Hematopoietic multipotent progenitor cell (in vitro differentiated cells): ENCODE measurements around the gene ADGRG6. TPM values are rescaled to one million over a fixed set of nuclear protein-coding genes. Genes with fewer than 3 reads are reported as not detected.
"Not testable (repeated sequence)": the region's sequence is repeated elsewhere in the genome, so short reads cannot be mapped to it uniquely, and the experiment has no call there.

Source experiments
- DNase-seq, 3 donors: peaks; one replicate each; pipeline ENCODE4 v3.0.0-alpha.2; 2011 to 2015; ENCODE audit warnings: low read depth in 2 of 3, low spot score in 2 of 3
- total RNA-seq: library from RNA; depleted of rRNA; stranded (reverse); fragments of >200 nt; gene quantifications from one replicate; pipeline ENCODE4 v1.2.3, GENCODE V29; 2012

Gene ADGRG6
- total RNA-seq, result 57.1 TPM

GRCh38 chr6:142301651-142302391 lies at the start of gene ADGRG6:
TSS of gene ADGRG6 (plus strand) at chr6:142302007. CDS start at chr6:142302330, 323 bp downstream.
- DNase-seq, result peak in 2 of 3 donors; percentile 74 to 81

DNA sequence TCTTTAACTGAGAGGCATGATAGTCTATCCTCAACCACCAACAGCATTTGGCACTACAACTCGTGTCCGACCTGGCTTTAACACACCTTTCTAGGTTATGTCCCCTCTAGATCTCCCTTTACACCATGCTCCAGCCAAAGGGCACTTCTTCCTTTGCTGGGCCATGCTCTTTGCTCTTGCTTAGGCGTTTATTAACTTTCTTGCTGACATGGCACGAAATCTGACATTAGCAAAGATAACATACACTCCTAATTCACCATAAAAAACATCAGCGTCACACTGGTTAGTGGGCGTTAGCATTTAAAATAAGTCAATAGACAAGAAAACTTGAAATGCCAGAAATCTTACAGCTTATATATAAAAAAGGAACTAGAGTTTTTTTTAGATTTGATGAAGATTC lies 47.3 kb upstream of the ADGRG6 start:
- no peak for DNase-seq

- DNase-seq, result peak in 1 of 3 donors; percentile 13
These were observed 46.0 kb upstream of the ADGRG6 start for GRCh38 chr6:142255785-142256184.

- no peak for DNase-seq
These were observed 43.5 kb upstream of the ADGRG6 start for GRCh38 chr6:142258305-142258704.

DNA sequence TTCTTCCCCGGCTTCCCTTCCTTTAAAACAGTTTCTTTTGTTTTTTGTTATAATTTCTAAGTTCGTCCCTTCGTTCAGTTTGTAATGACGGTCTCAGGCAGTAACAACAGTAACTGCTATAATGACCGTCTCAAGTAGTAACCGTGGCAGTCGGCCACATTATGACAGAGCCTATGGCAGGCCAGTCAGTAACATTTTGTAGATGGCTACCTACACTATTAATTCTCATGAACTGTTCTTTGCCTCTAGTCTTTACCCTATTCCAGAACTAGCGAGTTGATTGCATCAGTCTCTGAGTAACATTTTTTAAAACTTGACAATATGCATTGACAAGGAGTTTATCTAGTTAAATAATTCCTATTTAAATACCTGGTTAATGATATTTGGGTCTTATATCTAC lies 43.0 kb upstream of the ADGRG6 start:
- DNase-seq, result no peak

- DNase-seq, result no peak
These were observed 41.1 kb upstream of the ADGRG6 start for GRCh38 chr6:142260748-142261147.

- no peak for DNase-seq
These were observed 39.6 kb upstream of the ADGRG6 start for GRCh38 chr6:142262231-142262630.

DNA sequence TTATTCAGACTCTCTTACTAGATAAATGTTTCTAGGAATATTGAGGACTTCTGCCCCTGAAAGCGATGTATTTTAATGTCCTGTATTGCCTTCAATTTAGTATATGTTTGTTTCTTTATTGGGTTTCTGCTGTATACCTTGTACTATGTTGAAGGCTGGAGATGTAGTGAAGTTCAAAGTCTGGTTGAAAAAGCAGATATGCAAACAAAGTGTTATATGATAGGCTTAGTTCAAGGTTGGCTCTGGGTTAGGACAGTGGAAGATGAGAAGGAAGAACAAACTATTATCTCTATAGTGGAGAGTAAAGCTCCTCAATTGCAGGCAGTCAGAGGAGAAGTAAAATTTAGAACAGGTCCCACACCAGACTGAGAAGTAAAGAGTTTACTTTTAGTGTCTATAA lies 36.3 kb upstream of the ADGRG6 start:
- DNase-seq, result no peak

GRCh38 chr6:142266060-142266459 lies 35.7 kb upstream of the ADGRG6 start:
- DNase-seq, result no peak

DNA sequence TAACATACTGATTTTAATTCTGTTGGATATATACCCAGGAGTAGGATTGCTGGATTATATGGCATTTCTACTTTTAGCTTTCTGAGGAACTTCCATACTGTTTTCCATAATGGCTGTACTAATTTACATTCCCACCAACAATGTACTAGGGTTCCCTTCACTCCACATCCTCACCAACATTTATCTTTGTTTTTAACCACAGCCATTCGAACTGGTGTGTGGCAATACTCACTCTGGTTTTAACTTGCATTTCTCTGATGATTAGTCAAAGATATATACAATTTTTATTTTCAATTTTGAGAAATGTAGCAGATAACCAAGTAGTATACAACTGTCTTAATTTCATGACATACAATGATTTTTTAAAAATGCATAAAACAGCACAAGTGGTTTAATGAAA lies 30.3 kb upstream of the ADGRG6 start:
- no peak for DNase-seq

DNA sequence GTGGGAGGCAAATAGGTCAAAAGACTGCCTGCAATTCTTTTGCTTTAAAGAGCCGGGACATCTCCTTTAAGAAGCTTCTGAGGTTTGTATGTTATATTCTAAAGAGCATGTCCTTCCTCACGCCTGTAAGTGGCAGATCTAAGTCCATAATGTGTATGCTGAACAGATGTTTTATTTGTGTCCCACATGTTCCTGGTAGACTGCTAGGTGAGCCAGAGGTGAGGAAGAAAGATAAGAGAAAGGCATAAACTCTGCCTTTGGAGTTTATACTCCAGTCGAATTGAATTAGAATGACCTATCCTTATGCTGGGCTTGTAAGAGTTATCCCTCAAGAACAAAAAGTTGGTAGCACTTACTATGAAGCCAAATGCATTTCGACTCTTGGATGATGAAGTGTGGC lies 27.2 kb upstream of the ADGRG6 start:
- DNase-seq, result no peak

DNA sequence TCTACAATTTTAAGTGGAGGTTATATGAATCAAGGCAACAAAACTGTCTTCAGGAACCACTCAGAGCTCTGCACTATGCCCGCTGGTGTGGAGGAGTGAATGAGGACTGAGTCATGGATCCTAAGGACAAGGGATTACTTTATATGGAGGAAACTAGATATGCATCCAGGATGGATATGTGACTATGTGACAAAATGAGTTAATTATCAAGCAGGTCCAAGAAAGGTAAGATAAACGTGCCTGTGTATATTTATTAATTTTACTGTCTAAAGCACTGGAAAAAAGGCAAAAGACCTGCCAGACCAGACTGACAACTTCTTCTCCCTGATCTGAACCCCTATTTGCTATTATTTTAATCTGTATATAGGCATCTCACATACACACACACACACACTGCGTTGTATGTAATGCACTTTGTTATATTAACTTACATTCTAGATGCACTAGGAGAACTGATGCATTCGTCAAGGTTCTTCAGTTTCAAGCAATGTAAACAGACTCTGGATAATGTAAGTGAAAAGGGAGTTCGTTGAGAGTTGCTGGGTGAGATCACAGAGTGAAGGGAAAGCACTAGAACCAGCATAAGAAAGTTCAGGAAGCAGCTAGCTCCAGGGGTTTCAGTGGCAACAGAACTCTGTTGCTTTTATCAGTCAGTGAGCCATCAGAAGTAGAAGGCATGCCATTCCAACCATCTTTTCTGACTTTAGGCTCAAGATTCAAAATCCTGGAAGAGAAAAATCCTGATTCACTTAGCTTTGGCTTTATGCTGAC lies 26.4 kb upstream of the ADGRG6 start:
- DNase-seq, result no peak

DNA sequence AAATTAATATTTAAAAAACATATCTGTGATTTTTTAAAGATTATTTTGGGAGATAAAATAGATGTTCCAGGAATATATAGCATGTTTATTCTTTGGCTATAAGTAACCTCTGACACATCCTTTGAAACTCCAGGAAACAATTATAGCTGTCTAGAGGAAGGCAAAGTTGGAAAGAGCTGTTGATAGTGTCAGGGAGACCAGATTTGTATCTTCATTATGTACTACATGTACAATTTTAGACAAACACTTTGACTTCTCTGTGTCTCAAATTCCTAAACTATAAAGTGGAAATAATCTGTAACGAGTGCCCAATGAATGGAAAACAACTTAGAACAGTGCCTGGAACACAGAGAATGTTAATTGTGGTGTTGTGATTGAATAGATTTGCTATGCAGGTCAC lies 25.6 kb upstream of the ADGRG6 start:
- DNase-seq, result no peak

GRCh38 chr6:142279350-142280180 lies 22.2 kb upstream of the ADGRG6 start:
- DNase-seq, result no peak

- DNase-seq, result no peak
These were observed 21.5 kb upstream of the ADGRG6 start for GRCh38 chr6:142280265-142280664.

GRCh38 chr6:142280927-142281326 lies 20.9 kb upstream of the ADGRG6 start:
- DNase-seq, result no peak

GRCh38 chr6:142283138-142283537 lies 18.7 kb upstream of the ADGRG6 start:
- not testable (repeated sequence) for DNase-seq

DNA sequence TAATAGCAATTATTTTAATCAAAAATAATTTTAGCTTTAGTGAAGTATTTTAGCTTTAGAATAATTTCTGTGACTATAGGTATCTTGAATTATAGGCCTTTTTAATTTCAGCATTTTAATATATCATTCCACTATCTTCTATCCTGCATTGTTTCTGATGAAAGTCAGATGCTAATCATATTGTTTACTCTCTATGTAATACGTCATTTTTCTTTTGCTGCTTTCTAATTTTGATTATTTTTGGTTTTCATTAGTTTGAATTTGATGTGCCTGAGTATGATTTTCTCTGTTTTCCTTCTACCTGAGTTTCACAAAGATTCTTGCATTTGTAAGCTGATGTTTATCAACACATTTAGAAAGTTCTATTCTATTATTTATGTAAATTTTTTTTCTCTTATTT lies 17.4 kb upstream of the ADGRG6 start:
- no peak for DNase-seq

GRCh38 chr6:142285235-142286087 lies 16.3 kb upstream of the ADGRG6 start:
- no peak for DNase-seq

- no peak for DNase-seq
These were observed 15.8 kb upstream of the ADGRG6 start for GRCh38 chr6:142286088-142286409.

DNA sequence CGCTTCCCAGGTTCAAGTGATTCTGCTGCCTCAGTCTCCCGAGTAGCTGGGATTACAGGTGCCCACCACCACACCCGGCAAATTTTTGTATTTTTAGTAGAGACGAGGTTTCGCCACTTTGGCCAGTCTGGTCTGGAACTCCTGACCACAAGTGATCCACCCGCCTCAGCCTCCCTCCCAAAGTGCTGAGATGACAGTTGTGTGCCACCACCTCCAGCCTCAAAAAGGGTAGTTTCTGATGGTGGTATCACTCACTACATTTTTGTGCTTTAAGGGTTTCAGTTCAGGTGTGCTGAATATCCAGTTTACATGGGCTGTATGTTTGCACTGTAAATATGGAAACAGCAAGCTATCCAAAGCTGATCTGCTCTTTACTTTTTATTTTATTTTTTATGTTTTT lies 12.1 kb upstream of the ADGRG6 start:
- DNase-seq, result no peak
